ENCODE results near the gene COX6B2. TPM values are rescaled to one million over a fixed set of nuclear protein-coding genes. Genes with fewer than 3 reads are reported as not detected.

The COX6B2 gene
- total RNA-seq, 1 donor from 2014 or later: not detected

DNA sequence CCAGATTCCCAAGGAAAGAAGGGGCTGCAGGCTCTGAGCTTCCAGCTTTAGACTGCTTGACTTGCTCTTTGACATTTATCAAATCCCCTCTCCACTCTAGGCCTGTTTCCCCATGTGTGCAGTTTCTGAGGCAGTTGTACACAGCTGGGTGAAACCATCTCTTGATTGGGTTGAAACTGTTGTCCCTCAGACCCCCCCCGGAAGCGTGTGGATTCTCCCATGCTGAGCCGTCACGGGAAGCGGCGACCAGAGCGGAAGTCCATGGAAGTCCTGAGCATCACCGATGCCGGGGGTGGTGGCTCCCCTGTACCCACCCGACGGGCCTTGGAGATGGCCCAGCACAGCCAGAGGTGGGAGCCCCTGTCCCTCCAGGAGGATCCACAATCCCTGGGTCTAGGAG lies 51.0 kb downstream of the COX6B2 start:
- TF ChIP-seq, protein P1, sequence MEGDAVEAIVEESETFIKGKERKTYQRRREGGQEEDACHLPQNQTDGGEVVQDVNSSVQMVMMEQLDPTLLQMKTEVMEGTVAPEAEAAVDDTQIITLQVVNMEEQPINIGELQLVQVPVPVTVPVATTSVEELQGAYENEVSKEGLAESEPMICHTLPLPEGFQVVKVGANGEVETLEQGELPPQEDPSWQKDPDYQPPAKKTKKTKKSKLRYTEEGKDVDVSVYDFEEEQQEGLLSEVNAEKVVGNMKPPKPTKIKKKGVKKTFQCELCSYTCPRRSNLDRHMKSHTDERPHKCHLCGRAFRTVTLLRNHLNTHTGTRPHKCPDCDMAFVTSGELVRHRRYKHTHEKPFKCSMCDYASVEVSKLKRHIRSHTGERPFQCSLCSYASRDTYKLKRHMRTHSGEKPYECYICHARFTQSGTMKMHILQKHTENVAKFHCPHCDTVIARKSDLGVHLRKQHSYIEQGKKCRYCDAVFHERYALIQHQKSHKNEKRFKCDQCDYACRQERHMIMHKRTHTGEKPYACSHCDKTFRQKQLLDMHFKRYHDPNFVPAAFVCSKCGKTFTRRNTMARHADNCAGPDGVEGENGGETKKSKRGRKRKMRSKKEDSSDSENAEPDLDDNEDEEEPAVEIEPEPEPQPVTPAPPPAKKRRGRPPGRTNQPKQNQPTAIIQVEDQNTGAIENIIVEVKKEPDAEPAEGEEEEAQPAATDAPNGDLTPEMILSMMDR (IDR thresholded peaks at IDR 0.05): no peak
- Mint-ChIP-seq H3K4me1 (ENCODE audit: unreplicated experiment) (peaks cover 9% of the 10 kb centered on the region), H3K36me3 (ENCODE audit: unreplicated experiment) (peaks cover 11% of the 10 kb centered on the region), H3K4me3 (ENCODE audit: unreplicated experiment) (no peak overlapping the region), H3K27me3 (ENCODE audit: unreplicated experiment) (no peaks in the 10 kb centered on the region), H3K27ac (ENCODE audit: unreplicated experiment) (no peak overlapping the region), H3K9me3 (ENCODE audit: unreplicated experiment) (no peaks in the 10 kb centered on the region)
- DNase-seq (ENCODE audit: extremely low spot score, unreplicated experiment): no peak

DNA sequence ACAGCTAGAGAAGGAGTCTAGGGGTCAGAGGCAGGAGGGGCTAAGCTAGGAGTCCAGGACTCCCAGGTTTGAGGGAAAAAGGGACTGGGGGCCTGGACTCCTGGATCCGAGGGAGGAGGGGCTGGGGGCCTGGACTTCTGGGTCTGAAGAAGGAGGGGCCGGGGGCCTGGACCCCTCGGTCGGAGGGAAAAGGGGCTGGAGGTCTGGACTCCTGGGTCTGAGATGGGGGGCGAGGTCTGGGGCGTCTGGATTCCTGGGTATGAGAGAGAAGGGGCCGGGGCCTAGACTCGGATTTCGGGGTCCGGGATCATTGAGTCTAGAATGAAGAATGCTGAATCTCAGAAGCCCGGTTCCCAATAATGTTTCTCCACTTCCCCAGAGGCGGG lies 52.2 kb downstream of the COX6B2 start:
- H3K27ac Mint-ChIP-seq (ENCODE audit: unreplicated experiment): no peak overlapping the region
- H3K36me3 Mint-ChIP-seq (ENCODE audit: unreplicated experiment): peaks cover 9% of the 10 kb centered on the region
- TF ChIP-seq, protein P1 (IDR thresholded peaks at IDR 0.05): no peak
- H3K4me1 Mint-ChIP-seq (ENCODE audit: unreplicated experiment): peaks cover 9% of the 10 kb centered on the region
- H3K4me3 Mint-ChIP-seq (ENCODE audit: unreplicated experiment): peak overlapping the region; percentile 64
- H3K27me3 Mint-ChIP-seq (ENCODE audit: unreplicated experiment): no peaks in the 10 kb centered on the region
- peak; percentile 81 for DNase-seq (ENCODE audit: extremely low spot score, unreplicated experiment)
- H3K9me3 Mint-ChIP-seq (ENCODE audit: unreplicated experiment): no peaks in the 10 kb centered on the region

DNA sequence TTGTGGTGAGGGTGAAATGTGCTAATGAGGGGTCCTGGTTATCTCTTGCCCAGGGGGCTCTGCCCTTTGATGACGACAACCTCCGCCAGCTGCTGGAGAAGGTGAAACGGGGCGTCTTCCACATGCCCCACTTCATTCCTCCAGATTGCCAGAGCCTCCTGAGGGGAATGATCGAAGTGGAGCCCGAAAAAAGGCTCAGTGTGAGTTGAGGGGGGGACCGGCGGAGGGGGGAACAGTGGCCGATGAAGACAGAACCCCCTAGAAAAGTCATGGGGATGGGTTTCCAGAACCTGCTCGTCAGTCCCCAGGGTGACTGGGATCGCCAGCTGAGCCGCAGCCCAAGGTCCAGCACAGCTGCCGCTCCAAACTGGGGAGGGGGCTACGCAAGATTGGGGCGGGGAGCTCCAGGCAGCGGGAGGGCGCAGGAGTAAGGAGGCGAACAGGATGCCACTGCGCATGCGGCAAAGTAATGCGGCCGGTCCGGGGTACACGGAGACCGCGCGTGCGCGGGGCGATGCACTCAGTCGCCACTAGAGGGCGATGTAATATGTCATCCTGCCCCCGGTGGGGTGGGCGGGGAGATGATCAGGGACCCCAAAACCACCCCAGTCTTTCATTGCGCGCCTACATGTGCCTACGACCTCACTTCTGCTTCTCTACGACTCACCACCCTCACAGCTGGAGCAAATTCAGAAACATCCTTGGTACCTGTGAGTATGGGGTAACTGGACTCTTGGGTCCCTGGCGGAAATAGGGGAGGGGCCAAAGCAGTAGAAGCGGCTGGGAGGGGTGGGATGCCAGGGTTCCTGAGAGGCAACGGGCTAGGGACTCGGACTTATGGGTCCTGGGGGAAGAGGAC lies 52.8 kb downstream of the COX6B2 start:
- Mint-ChIP-seq H3K36me3 (ENCODE audit: unreplicated experiment) (peaks cover 4% of the 10 kb centered on the region), H3K27me3 (ENCODE audit: unreplicated experiment) (no peaks in the 10 kb centered on the region), H3K27ac (ENCODE audit: unreplicated experiment) (peak overlapping the region; percentile 34), H3K4me1 (ENCODE audit: unreplicated experiment) (peaks cover 9% of the 10 kb centered on the region), H3K9me3 (ENCODE audit: unreplicated experiment) (no peaks in the 10 kb centered on the region), H3K4me3 (ENCODE audit: unreplicated experiment) (peak overlapping the region; percentile 64)
- TF ChIP-seq, protein P1 (IDR thresholded peaks at IDR 0.05): peak; percentile 96
- DNase-seq (ENCODE audit: extremely low spot score, unreplicated experiment): peak; percentile 96

GRCh38 chr19:55300886-55301458 lies 53.5 kb downstream of the COX6B2 start:
- Mint-ChIP-seq H3K36me3 (ENCODE audit: unreplicated experiment) (peaks cover 6% of the 10 kb centered on the region), H3K4me1 (ENCODE audit: unreplicated experiment) (peaks cover 9% of the 10 kb centered on the region), H3K9me3 (ENCODE audit: unreplicated experiment) (no peaks in the 10 kb centered on the region), H3K27ac (ENCODE audit: unreplicated experiment) (no peak overlapping the region), H3K27me3 (ENCODE audit: unreplicated experiment) (no peaks in the 10 kb centered on the region), H3K4me3 (ENCODE audit: unreplicated experiment) (peak overlapping the region; percentile 64)
- TF ChIP-seq, protein P1 (IDR thresholded peaks at IDR 0.05): no peak
- DNase-seq (ENCODE audit: extremely low spot score, unreplicated experiment): no peak

DNA sequence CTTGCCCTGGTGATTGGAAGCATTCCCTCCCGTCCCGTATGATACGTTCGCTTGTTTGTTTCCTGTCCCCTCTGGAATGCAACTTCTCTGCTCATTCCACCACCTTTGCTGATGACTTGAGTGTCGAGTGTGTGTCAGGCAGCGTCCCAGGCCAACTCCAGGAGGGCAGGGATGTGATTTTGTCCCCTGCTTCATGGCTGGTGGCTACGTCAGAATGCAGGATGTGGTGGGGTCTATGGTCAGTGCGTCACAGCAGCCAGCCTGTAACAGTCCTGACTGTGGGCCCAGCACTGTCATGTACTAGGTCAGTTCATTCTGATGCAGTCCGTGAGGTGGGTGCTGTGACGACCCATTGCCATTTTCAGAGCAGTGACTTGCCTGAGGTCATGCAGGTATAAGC lies 54.5 kb downstream of the COX6B2 start:
- Mint-ChIP-seq H3K4me1 (ENCODE audit: unreplicated experiment) (peaks cover 9% of the 10 kb centered on the region), H3K27ac (ENCODE audit: unreplicated experiment) (no peak overlapping the region), H3K36me3 (ENCODE audit: unreplicated experiment) (peaks cover 9% of the 10 kb centered on the region), H3K9me3 (ENCODE audit: unreplicated experiment) (no peaks in the 10 kb centered on the region), H3K4me3 (ENCODE audit: unreplicated experiment) (no peak overlapping the region), H3K27me3 (ENCODE audit: unreplicated experiment) (no peaks in the 10 kb centered on the region)
- TF ChIP-seq, protein P1 (IDR thresholded peaks at IDR 0.05): no peak
- no peak for DNase-seq (ENCODE audit: extremely low spot score, unreplicated experiment)

Data from osteocyte (in vitro differentiated cells).